H1 (cell line): Measurements from ENCODE around the gene LCE2C. TPM values are rescaled to one million over a fixed set of nuclear protein-coding genes. Genes with fewer than 3 reads are reported as not detected.

Experiments
- CTCF ChIA-PET: fragments of 300-600 bp; sonication (Branson Sonifier 250); formaldehyde crosslinking; loops from one replicate; lab custom pipeline; 2021; ENCODE audit not compliant: partially characterized antibody; lab: Charles Lee
- POLR2A ChIA-PET: fragments of 300-600 bp; sonication (Branson Sonifier 250); formaldehyde crosslinking; loops from one replicate; lab custom pipeline; 2021; ENCODE audit warnings: inconsistent platforms; ENCODE audit not compliant: partially characterized antibody; lab: Charles Lee
- DNase-seq, 2 experiments: peaks; one replicate each; pipeline versions ENCODE4 v3.0.0 to v3.0.0-alpha.2; 2010 to 2022; ENCODE audit warnings: low spot score in 2 of 2, low read depth in 1 of 2, mixed read lengths in 1 of 2
- FAIRE-seq: peaks from 2 replicates; lab custom pipeline; 2011; peaks lifted over from hg19 to GRCh38; lab: Jason Lieb, UNC
- H2AFZ ChIP-seq: 2 replicates; pipeline ENCODE4 v1.8.1; 2012; ENCODE audit warnings: low read length, inconsistent platforms
- H2AK5ac ChIP-seq: 2 replicates; pipeline ENCODE4 v1.6.1; 2013; ENCODE audit warnings: low read depth, low read length
- H2BK120ac ChIP-seq: replicated peaks from 2 replicates; pipeline ENCODE3; 2013; ENCODE audit warnings: low read depth, low read length, inconsistent platforms
- H2BK12ac ChIP-seq: 2 replicates; pipeline ENCODE4 v1.6.1; 2013; ENCODE audit warnings: low read depth, low read length
- H2BK15ac ChIP-seq: 2 replicates; pipeline ENCODE4 v1.6.1; 2013; ENCODE audit warnings: low read length
- H2BK20ac ChIP-seq: 2 replicates; pipeline ENCODE4 v1.6.1; 2013; ENCODE audit warnings: low read length
- H2BK5ac ChIP-seq: 2 replicates; pipeline ENCODE4 v1.6.1; 2013; ENCODE audit warnings: low read depth, low read length
- H3K14ac ChIP-seq: 2 replicates; pipeline ENCODE4 v1.6.1; 2013; ENCODE audit warnings: inconsistent platforms; ENCODE audit not compliant: insufficient read length
- H3K18ac ChIP-seq: 2 replicates; pipeline ENCODE4 v1.6.1; 2013; ENCODE audit warnings: low read length; ENCODE audit errors: extremely low read depth
- H3K23ac ChIP-seq: 2 replicates; pipeline ENCODE4 v1.6.1; 2013; ENCODE audit warnings: inconsistent platforms; ENCODE audit not compliant: insufficient read length
- H3K23me2 ChIP-seq: 2 replicates; pipeline ENCODE4 v1.6.1; 2013; ENCODE audit warnings: low read depth, low read length
- H3K27ac ChIP-seq: 2 replicates; pipeline ENCODE4 v1.6.1; 2011; ENCODE audit warnings: low read depth, low read length, inconsistent platforms
- H3K27me3 ChIP-seq, 4 experiments: replicated peaks in 1 of 4; 1 replicate in 1 of 4; 2 replicates in 3 of 4; pipeline versions ENCODE4 v1.6.1 to v1.8.1; 2011 to 2013; ENCODE audit warnings: low read length in 3 of 4, mild to moderate bottlenecking in 3 of 4, inconsistent platforms in 2 of 4, mixed read lengths in 2 of 4, moderate library complexity in 1 of 4; ENCODE audit not compliant: control insufficient read depth in 3 of 4, insufficient read depth in 3 of 4; ENCODE audit errors: extremely low read depth in 1 of 4
- H3K36me3 ChIP-seq, 4 experiments: 2 replicates each; pipeline versions ENCODE4 v1.6.1 to v1.8.1; 2011 to 2013; ENCODE audit warnings: mild to moderate bottlenecking in 4 of 4, low read length in 3 of 4, moderate library complexity in 2 of 4, control low read depth in 1 of 4, inconsistent platforms in 1 of 4; ENCODE audit not compliant: insufficient read depth in 4 of 4, control insufficient read depth in 2 of 4
- H3K4ac ChIP-seq: replicated peaks from 2 replicates; pipeline ENCODE3; 2013; ENCODE audit warnings: low read length, low read depth, mixed read lengths, inconsistent platforms; ENCODE audit not compliant: insufficient read length
- H3K4me1 ChIP-seq, 4 experiments: replicated peaks in 1 of 4; 1 replicate in 1 of 4; 2 replicates in 3 of 4; pipeline versions ENCODE4 v1.6.1 to v1.8.1; 2011 to 2013; ENCODE audit warnings: low read length in 3 of 4, inconsistent platforms in 2 of 4, mixed read lengths in 1 of 4; ENCODE audit not compliant: insufficient read depth in 4 of 4, control insufficient read depth in 3 of 4
- H3K4me2 ChIP-seq, 2 experiments: 2 replicates each; pipeline versions ENCODE4 v1.6.1 to v1.8.1; 2011 to 2013; ENCODE audit warnings: low read depth in 2 of 2, low read length in 2 of 2, control low read depth in 1 of 2, inconsistent platforms in 1 of 2, mild to moderate bottlenecking in 1 of 2; ENCODE audit not compliant: insufficient read depth in 1 of 2
- H3K4me3 ChIP-seq, 4 experiments: fragments of 200-600, 300-600 bp in 1 of 4; sonication (generic), shearing (Covaris generic), sonication (Bioruptor Twin) in 1 of 4; 2 replicates each; pipeline versions ENCODE4 v1.5.1 to v1.8.1; 2011 to 2016; ENCODE audit warnings: low read length in 4 of 4, low read depth in 3 of 4, control low read depth in 2 of 4, inconsistent platforms in 2 of 4, mild to moderate bottlenecking in 2 of 4, mixed read lengths in 1 of 4, moderate library complexity in 1 of 4; ENCODE audit not compliant: insufficient read depth in 2 of 4; ENCODE audit errors: extremely low read depth in 1 of 4
- H3K56ac ChIP-seq: replicated peaks from 2 replicates; pipeline ENCODE3; 2013; ENCODE audit warnings: low read depth, mild to moderate bottlenecking, mixed read lengths, low read length, inconsistent platforms; ENCODE audit not compliant: insufficient read length
- H3K79me1 ChIP-seq: 2 replicates; pipeline ENCODE4 v1.6.1; 2013; ENCODE audit warnings: low read depth, low read length, control low read depth
- H3K79me2 ChIP-seq, 2 experiments: 2 replicates each; pipeline versions ENCODE4 v1.6.1 to v1.8.1; 2012 to 2013; ENCODE audit warnings: low read length in 2 of 2, mild to moderate bottlenecking in 2 of 2, inconsistent platforms in 1 of 2; ENCODE audit not compliant: insufficient read depth in 2 of 2, control insufficient read depth in 1 of 2
- H3K9ac ChIP-seq, 4 experiments: replicated peaks in 1 of 4; 1 replicate in 1 of 4; 2 replicates in 3 of 4; pipeline versions ENCODE4 v1.6.1 to v1.8.1; 2011 to 2013; ENCODE audit warnings: low read depth in 3 of 4, low read length in 3 of 4, control low read depth in 2 of 4, mild to moderate bottlenecking in 2 of 4, moderate library complexity in 2 of 4, inconsistent platforms in 1 of 4; ENCODE audit errors: extremely low read depth in 1 of 4
- H3K9me3 ChIP-seq, 2 experiments: 2 replicates each; pipeline versions ENCODE4 v1.6.1 to v1.8.1; 2012 to 2013; ENCODE audit warnings: mild to moderate bottlenecking in 2 of 2, moderate library complexity in 2 of 2, control low read depth in 1 of 2, inconsistent platforms in 1 of 2, low read depth in 1 of 2, low read length in 1 of 2, mixed read lengths in 1 of 2; ENCODE audit not compliant: insufficient read depth in 2 of 2
- H4K20me1 ChIP-seq, 2 experiments: replicated peaks in 1 of 2; 2 replicates each; pipeline versions ENCODE3 to v1.8.1; 2011 to 2013; ENCODE audit warnings: inconsistent platforms in 2 of 2, low read length in 2 of 2, mild to moderate bottlenecking in 1 of 2; ENCODE audit not compliant: insufficient read depth in 2 of 2, control insufficient read depth in 1 of 2
- H4K5ac ChIP-seq: 2 replicates; pipeline ENCODE4 v1.6.1; 2013; ENCODE audit warnings: low read length, low read depth, mixed read lengths, inconsistent platforms; ENCODE audit not compliant: insufficient read length
- H4K8ac ChIP-seq: 2 replicates; pipeline ENCODE4 v1.8.0; 2013; ENCODE audit warnings: mild to moderate bottlenecking, moderate library complexity, low read length, inconsistent platforms; ENCODE audit not compliant: insufficient read depth; ENCODE audit errors: extremely low read depth
- H4K91ac ChIP-seq: replicated peaks from 2 replicates; pipeline ENCODE3; 2013; ENCODE audit warnings: low read length, mixed read lengths, inconsistent platforms; ENCODE audit not compliant: insufficient read length
- POLR2AphosphoS5 ChIP-seq: IDR thresholded peaks from 2 replicates; pipeline ENCODE4 v1.6.1; 2011; ENCODE audit warnings: low read depth, low read length
- SRF ChIP-seq: IDR thresholded peaks from 2 replicates; pipeline ENCODE4 v1.6.1; 2011; ENCODE audit warnings: mild to moderate bottlenecking, low read depth, low read length, moderate library complexity
- WGBS, 2 experiments: shearing (Covaris generic) in 1 of 2; methylation state at CpG; one replicate each; pipeline versions ENCODE4 v1.1.6 to v1.1.7; 2013 to 2015; ENCODE audit warnings: low lambda C conversion rate in 2 of 2, mixed read lengths in 2 of 2, inconsistent platforms in 1 of 2, low coverage in 1 of 2, missing lambda C conversion rate in 1 of 2; ENCODE audit not compliant: insufficient replicate concordance in 2 of 2, insufficient coverage in 1 of 2, insufficient read length in 1 of 2; ENCODE audit errors: extremely low coverage in 1 of 2, missing lambda C conversion rate in 1 of 2; 5-methylcytosine and 5-hydroxymethylcytosine counted together
- polyA plus RNA-seq, 7 experiments: library from polyadenylated mRNA; depleted of rRNA in 3 of 7; stranded (reverse) in 5 of 7; unstranded in 2 of 7; fragments of >200 nt in 5 of 7; fragments of 200-250 nt in 2 of 7; gene quantifications; 1 replicate in 5 of 7; 2 replicates in 1 of 7; 4 replicates in 1 of 7; pipeline versions ENCODE4 v1.2.1 to v1.2.3, GENCODE V29; 2011 to 2013; ENCODE audit warnings: missing spikeins in 2 of 7, mixed read lengths in 2 of 7
- total RNA-seq: library from RNA; stranded (reverse); fragmentation: NEBNext Ultra II Directional; extraction: Animal tissue kit (Norgen Biotek cat#: 25700); gene quantifications from 2 replicates; pipeline ENCODE4 v1.2.1, GENCODE V29; 2021

The LCE2C gene
- total and polyA plus RNA-seq, 2 of the 8 experiments (the other 6 are each of a cell fraction or from before 2014, with no cell fraction given), result not detected

GRCh38 chr1:152707860-152708259, 32.8 kb downstream of the LCE2C start, which contains the start of gene LCE4A:
Gene LCE4A (plus strand): TSS chr1:152708160. CDS start chr1:152709076, 916 bp downstream.
- Histone ChIP-seq H2AK5ac (no peak within 1 kb of the TSS), H3K4me2 (no peak within 1 kb of the TSS), H3K4me1 (no peaks in the 10 kb centered on the region), H2AFZ (no peak within 1 kb of the TSS), H3K23ac (no peak within 1 kb of the TSS), H2BK5ac (no peak within 1 kb of the TSS), H3K79me2 (no peaks in the 10 kb centered on the region), H3K4ac (no peak within 1 kb of the TSS), H3K4me3 (no peak within 1 kb of the TSS), H3K56ac (no peak within 1 kb of the TSS), H2BK12ac (no peak within 1 kb of the TSS), H4K5ac (no peak within 1 kb of the TSS), H2BK20ac (no peak within 1 kb of the TSS), H4K91ac (no peak within 1 kb of the TSS), H3K9me3 (peaks cover 67 to 69% of the 10 kb centered on the region in 2 experiments), H3K9ac (no peak within 1 kb of the TSS), H2BK15ac (no peak within 1 kb of the TSS), H3K36me3 (no peaks in the 10 kb centered on the region), H4K8ac (no peak within 1 kb of the TSS), H3K14ac (no peak within 1 kb of the TSS), H4K20me1 (no peaks in the 10 kb centered on the region), H3K27me3 (no peaks in the 10 kb centered on the region), H3K79me1 (no peaks in the 10 kb centered on the region), H3K23me2 (no peaks in the 10 kb centered on the region; the same call in 1 of the 2 replicates), H3K18ac (no peak within 1 kb of the TSS), H2BK120ac (no peak within 1 kb of the TSS), H3K27ac (no peak within 1 kb of the TSS)
- DNase-seq (no peak), FAIRE-seq (no peak)
- CTCF ChIA-PET, result no interaction called here
- POLR2A ChIA-PET, result no interaction called here
- 68% methylated on average over 2 of the region's 2 CpGs; no CpG with 5 or more reads in 1 of the 2 experiments for WGBS, 2 experiments
- TF ChIP-seq SRF (no peak), POLR2AphosphoS5 (no peak)
